Stimulated activated CD4-positive, alpha-beta T cell treated with anti-CD3 and anti-CD28 coated beads, Interleukin-12 subunit alpha, Interleukin-12 subunit beta, amount 100 ng/mL, for 4 hours (primary cell): Measurements from ENCODE around the gene DNAJB13.
A peak's percentile ranks its signal among the peaks of the same experiment; 100 is the strongest.
"Not testable (repeated sequence)": the region's sequence is repeated elsewhere in the genome, so short reads cannot be mapped to it uniquely, and the experiment has no call there.

Source experiments
- DNase-seq: peaks from one replicate; pipeline ENCODE4 v3.0.0-alpha.2; 2020

The DNAJB13 gene

GRCh38 chr11:73978576-73979086, 27.8 kb downstream of the DNAJB13 start:
- no peak for DNase-seq

DNA sequence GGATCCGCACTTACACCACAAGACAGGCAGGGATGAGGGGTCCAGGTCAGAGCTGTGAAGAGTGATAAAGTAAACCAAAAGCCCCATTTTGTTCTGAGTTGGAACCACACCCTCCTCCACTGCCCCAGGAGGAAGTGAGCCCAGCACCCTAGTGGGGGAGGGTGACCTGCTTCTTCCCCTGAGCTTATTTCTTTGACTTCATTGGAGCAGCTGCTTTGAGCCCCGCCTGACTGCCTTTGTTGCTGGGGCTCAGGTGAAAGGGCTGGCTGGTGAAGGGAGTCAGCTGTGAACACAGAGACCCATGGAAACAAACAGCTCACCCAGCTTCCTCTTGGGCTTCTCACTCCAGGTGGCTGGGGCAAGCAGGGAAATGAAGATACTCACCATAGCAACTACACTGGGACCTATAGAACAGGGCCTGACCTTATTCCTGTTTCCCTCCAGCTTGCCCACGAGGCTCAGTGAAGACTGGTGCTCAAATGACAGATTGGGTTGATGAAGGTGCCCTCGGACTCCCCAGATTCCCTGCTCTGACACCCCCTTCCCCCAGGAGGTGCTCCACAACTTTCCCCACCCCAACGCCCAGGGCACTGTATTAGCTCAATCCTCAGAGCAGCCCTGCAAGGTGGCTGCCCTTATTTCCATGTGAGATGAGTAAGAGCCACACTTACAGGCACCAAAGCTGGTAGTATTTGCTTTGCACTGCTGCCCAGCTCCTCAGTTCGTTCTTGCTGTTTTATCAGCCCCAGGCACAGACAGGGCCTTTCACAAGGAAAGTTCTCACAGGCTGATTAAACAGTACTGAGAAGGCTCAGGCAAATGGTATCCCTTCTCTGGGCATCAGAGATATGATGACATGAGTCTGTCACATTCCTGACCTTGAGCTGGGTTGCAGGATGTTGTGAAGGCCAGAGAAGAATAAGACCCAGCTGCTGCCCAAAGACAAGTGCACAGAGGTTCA, 29.5 kb downstream of the DNAJB13 start:
- peak; percentile 47 for DNase-seq

- DNase-seq, result no peak
Observed at GRCh38 chr11:73981051-73981805, 30.4 kb downstream of the DNAJB13 start.

DNA sequence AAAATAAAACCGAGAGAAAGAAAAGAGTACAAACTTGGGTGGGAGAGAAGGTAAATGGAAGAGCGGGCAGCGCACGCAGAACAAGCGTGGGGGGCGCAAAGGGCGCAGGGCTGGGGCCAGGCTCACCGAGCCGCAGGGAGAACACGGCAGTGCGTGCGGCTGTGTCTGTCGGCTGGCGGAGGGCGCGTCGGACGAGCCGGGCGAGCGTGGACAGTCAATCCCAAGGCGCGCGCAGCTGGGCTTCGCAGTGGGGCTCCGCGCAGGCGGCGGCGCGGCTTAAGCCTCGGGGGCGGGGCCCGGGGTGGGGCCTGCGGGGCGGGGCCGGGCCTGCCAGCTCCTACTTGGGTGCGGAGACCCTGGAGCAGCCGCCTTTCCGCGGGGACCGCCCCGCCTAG, 31.8 kb downstream of the DNAJB13 start, which contains the start of gene UCP2:
TSS of gene UCP2 (minus strand) at position 249 of the 395 bp plus-strand sequence. CDS start 4,465 bp downstream, outside the sequence.
- DNase-seq, result peak; percentile 82

GRCh38 chr11:73982990-73983740, 32.3 kb downstream of the DNAJB13 start:
- DNase-seq, result peak; percentile 90

GRCh38 chr11:73983741-73984538, 33.1 kb downstream of the DNAJB13 start:
- DNase-seq, result no peak

GRCh38 chr11:73985661-73986060, 34.8 kb downstream of the DNAJB13 start:
- DNase-seq, result not testable (repeated sequence)

DNA sequence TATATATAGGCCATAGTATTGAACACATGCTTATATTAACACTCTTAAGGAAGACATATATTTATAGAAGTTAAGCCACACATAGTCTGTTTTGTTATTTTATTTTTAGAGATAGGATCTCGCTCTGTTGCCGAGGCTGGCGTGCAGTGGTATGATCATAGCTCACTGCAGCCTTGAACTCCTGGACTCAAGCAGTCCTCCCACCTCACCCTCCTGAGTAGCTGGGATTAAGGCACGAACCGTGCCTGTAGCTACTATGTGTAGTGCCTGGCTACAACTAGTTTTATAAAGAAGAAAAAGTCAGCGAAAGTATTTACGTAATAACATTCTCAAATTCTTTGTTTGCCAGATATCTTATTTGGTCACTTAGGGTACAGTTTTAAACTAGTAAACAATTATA, 37.4 kb downstream of the DNAJB13 start:
- DNase-seq, result no peak

DNA sequence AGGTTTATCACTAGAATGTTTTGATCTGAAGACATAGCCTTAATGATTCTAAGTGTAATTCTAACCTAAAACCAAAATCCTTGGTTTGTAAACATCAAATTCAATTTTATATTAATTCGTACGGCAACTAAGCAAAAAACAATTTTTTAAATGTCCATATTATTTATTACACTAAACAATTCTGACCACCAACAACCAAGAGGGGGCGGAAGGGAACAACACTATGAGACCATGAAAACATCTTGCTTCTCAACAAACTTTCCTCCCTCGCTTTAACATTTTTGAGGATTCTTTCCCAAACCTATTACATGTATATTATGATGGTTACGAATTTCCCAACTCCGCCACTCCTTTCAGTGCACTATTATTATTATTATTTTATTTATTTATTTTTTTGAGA, 38.3 kb downstream of the DNAJB13 start:
- DNase-seq, result no peak

DNA sequence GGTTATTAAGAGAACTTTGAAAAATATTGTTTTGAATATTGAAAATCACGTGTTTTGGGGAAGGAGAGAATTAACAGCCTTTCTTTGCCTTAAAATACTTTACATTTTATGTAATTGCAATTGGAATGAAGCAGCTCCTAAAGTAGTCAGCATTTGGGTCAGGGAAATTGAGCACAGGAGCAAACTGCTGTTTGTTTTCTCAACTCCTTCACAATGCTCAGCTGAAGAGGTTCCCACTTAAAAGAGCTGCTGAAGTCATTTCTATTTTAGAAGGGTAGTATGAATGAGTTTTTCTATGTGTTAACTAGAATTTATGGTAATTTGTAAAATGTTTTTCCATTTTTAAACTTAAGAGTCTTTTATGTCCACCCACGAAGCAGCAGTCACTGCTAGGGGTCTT, 39.9 kb downstream of the DNAJB13 start:
- DNase-seq, result no peak

DNA sequence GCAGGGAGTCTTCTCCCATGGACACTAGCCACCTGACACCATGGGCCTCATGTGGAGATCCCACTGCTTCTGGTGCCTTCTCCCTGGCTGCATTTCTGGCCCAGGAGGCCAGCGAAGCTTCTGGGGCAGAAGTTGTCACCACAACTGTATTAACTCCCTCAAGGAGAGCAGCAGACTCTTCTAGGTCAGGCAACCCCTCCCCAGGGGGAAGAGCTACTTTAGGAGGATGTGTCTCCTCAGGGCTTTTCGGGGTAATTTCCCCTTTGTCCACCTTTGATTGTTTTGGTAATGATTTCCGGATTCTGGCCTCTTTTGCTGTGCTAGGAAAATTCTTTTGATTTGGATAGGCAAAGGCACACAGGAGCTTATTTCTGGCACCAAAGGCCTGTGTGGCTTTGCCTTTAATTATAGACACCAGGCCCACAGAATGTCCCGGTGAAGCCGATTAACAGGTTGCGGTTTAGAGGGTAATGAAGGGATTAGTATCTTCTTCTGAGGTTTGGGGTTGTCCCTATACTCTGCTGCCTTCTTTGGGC, 40.7 kb downstream of the DNAJB13 start:
- DNase-seq, result no peak

- DNase-seq, result no peak
Observed at GRCh38 chr11:73995247-73995646, 44.4 kb downstream of the DNAJB13 start.

- DNase-seq, result no peak
Observed at GRCh38 chr11:73995731-73996130, 44.9 kb downstream of the DNAJB13 start.

DNA sequence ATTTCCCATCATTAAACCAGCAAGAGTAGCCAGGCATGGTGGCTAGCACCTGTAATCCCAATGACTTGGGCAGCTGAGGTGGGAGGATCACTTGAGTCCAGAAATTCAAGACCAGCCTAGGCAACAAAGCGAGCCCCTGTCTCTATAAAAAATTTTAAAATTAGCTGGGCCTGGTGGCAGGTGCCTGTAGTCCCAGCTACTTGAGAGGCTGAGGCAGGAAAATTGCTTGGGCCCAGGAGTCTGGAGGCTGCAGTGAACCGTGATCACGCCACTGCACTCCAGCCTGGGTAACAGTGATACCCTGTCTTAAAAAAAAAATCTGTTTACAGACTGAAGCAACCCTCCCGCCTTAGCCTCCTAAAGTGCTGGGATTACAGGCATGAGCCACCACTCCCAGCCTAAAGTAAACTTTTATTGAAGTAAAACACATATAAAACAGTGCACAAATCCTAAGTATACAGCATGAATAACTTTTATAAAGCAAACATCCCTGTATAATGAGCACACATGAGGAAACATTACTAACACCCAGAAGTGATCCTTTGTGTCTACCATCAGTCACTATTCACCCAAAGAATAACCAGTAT, 45.4 kb downstream of the DNAJB13 start:
- DNase-seq, result no peak

DNA sequence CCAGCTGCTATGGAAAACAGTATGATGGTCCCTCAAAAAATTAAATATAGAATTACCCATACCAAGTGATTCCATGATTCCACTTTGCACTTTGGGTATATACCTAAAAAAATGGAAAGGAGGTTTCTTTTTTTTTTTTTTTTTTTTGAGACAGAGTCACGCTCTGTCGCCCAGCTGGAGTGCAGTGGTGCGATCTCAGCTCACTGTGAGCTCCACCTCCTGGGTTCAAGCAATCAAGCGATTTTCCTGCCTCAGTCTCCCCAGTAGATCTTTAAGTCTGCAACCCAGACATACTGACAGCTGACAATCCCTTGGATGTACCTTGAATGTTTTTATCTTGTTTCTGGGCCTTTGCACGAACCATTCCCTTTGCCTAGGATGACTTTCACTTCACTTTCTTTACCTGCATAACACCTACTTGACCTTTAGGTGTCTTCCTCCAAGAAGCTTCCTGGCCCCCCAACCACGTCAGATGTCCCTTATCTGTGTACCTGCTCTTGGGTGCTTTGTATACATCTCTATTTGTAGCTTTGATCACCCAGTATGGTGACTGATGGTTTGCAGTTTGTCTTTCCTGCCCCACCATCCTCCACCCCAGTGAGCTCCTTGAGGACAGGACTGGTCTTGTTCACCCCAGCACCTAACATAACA, 46.4 kb downstream of the DNAJB13 start:
- DNase-seq, result no peak

- DNase-seq, result no peak
Observed at GRCh38 chr11:73998846-73999575, 48.2 kb downstream of the DNAJB13 start.

DNA sequence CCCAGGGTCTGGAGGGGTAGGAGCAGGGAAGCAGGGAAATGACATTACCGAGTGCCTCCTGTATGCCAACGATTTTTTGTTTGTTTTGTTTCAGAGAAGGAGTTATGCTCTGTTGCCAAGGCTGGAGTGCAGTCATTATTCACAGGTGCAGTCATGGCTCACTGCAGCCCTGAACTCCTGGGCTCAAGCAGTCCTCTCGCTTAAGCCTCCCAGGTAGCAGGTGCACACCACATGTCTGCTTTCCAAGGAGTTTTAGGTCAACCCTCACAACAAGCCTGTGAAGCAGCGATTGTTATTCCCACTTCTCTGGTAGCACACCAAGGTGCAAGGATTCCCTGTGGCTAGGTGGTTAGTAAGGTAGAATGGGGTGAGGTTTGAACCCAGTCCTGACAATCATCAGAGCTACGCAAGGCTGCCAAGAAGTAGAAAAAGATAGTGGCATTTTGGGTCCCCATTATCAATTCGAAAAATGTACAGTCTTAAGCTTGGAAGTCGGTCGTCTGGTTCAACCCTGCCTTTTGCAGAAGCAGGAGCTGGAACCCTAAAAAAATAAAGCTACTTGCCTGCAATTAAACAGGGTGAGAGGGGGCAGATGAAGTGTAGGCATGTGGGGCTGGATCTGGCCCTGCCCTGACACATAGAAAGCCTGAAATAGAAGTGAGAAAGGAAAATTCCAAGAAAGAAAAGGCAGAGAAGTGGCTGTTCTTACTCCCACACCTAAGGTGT, 48.9 kb downstream of the DNAJB13 start:
- DNase-seq, result no peak

DNA sequence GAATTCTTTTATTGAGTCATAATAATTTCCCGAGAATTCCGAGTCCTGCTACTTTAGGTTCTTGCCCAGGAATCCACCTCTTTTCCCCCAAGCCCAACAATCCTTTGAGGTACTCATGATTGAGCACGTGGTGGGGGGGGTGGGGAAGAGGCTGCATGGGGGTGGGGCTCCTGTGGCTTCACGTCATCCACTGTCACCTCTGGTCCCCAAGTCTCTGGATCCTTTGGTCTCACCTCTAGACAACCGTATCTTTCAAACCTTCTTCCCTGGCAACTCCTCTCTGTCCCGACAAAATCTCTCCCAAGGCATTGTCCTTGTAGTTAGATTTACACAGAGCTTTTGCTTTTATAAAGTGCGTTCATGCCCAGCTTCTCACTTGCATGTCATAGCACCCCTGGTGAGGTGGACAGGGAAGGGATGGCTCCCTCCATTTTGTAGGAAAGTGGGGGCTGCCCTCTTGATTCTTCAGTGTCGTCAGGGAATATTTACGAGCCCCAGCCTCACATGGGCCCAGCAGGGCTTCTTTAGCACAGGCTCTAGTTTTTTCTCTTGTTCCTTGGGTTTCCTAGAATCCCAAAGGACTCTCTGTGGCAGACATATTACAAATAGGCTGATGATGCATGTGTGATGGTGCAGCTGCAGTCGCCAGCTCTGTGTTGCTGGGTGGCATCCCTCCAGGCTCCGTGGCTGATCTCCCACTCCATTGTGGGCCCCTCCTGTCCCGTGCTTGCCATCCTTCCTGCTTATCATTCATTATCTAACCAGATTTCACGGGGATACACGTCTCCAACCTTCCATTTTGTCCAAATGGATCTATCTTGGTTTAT, 49.7 kb downstream of the DNAJB13 start:
- no peak for DNase-seq
